ENCODE data around the gene CSTPP1. TPM values are rescaled to one million over a fixed set of nuclear protein-coding genes. Genes with fewer than 3 reads are reported as not detected.
A peak's percentile ranks its signal among the peaks of the same experiment; 100 is the strongest.
"Not testable (repeated sequence)": the region's sequence is repeated elsewhere in the genome, so short reads cannot be mapped to it uniquely, and the experiment has no call there.

The CSTPP1 gene
- total RNA-seq, 3 donors from 2014 or later: 12.9 to 15.0 (median 14.3) TPM

- H3K4me1 Mint-ChIP-seq (ENCODE audit: low read depth): no peaks in the 10 kb centered on the region
- H3K4me3 Mint-ChIP-seq: no peak overlapping the region
- no peaks in the 10 kb centered on the region for H3K27me3 Mint-ChIP-seq (ENCODE audit: low read depth)
- no peaks in the 10 kb centered on the region for H3K9me3 Mint-ChIP-seq
- ATAC-seq (no peak), DNase-seq (no peak)
- H3K36me3 Mint-ChIP-seq (ENCODE audit: insufficient read depth): peaks cover 9% of the 10 kb centered on the region
These were observed 170.3 kb downstream of the CSTPP1 start for GRCh38 chr11:47106798-47107411.

- H3K36me3 Mint-ChIP-seq (ENCODE audit: insufficient read depth): peaks cover 9% of the 10 kb centered on the region
- H3K9me3 Mint-ChIP-seq: no peaks in the 10 kb centered on the region
- H3K27me3 Mint-ChIP-seq (ENCODE audit: low read depth): no peaks in the 10 kb centered on the region
- H3K4me3 Mint-ChIP-seq: no peak overlapping the region
- DNase-seq (no peak), ATAC-seq (no peak)
- H3K4me1 Mint-ChIP-seq (ENCODE audit: low read depth): no peaks in the 10 kb centered on the region
These were observed 171.2 kb downstream of the CSTPP1 start for GRCh38 chr11:47107744-47108143.

DNA sequence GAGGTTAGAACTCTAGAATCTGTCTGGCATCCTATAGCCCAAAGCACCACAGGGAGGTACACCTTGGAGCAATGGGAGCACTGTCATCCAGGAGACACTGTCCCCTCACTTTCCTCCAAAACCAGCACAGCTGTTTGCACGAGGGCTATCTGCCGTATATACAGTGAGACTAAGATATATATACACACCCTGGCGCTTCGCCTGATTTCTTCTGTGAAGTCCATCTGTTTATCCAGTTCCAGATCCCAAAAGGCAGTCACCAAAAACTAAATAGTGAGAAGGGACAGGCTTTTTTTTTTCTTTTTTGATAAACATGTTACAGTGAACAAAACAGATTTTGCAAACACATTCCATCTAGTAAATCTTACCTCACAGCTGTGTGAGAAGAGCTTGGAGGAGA is 171.7 kb downstream of the CSTPP1 start:
- Mint-ChIP-seq H3K9me3 (no peaks in the 10 kb centered on the region), H3K4me3 (no peak overlapping the region), H3K36me3 (ENCODE audit: insufficient read depth) (peaks cover 9% of the 10 kb centered on the region), H3K4me1 (ENCODE audit: low read depth) (no peaks in the 10 kb centered on the region), H3K27me3 (ENCODE audit: low read depth) (no peaks in the 10 kb centered on the region)
- ATAC-seq (no peak), DNase-seq (no peak)

GRCh38 chr11:47109051-47109726 is 172.6 kb downstream of the CSTPP1 start:
- Mint-ChIP-seq H3K36me3 (ENCODE audit: insufficient read depth) (peaks cover 9% of the 10 kb centered on the region), H3K4me3 (no peak overlapping the region), H3K27me3 (ENCODE audit: low read depth) (no peaks in the 10 kb centered on the region), H3K9me3 (no peaks in the 10 kb centered on the region), H3K4me1 (ENCODE audit: low read depth) (no peaks in the 10 kb centered on the region)
- DNase-seq (no peak), ATAC-seq (no peak)

- Mint-ChIP-seq H3K27me3 (ENCODE audit: low read depth) (no peaks in the 10 kb centered on the region), H3K4me1 (ENCODE audit: low read depth) (no peaks in the 10 kb centered on the region), H3K9me3 (no peaks in the 10 kb centered on the region), H3K4me3 (no peak overlapping the region), H3K36me3 (ENCODE audit: insufficient read depth) (peaks cover 7% of the 10 kb centered on the region)
- DNase-seq (no peak), ATAC-seq (no peak)
These were observed 173.2 kb downstream of the CSTPP1 start for GRCh38 chr11:47109727-47110246.

GRCh38 chr11:47111318-47111804 is 174.8 kb downstream of the CSTPP1 start:
- DNase-seq (no peak), ATAC-seq (no peak)
- no peaks in the 10 kb centered on the region for H3K4me1 Mint-ChIP-seq (ENCODE audit: low read depth)
- no peaks in the 10 kb centered on the region for H3K9me3 Mint-ChIP-seq
- peaks cover 7% of the 10 kb centered on the region for H3K36me3 Mint-ChIP-seq (ENCODE audit: insufficient read depth)
- H3K27me3 Mint-ChIP-seq (ENCODE audit: low read depth): no peaks in the 10 kb centered on the region
- no peak overlapping the region for H3K4me3 Mint-ChIP-seq

DNA sequence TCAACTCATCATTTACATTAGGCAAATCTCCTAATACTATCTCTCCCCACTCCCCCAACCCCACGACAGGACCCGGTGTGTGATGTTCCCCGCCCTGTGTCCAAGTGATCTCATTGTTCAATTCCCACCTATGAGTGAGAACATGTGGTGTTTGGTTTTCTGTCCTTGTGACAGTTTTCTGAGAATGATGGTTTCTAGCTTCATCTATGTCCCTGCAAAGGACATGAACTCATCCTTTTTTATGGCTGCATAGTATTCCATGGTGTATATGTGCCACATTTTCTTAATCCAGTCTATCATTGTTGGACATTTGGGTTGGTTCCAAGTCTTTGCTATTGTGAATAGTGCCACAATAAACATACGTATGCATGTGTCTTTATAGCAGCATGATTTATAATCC is 176.4 kb downstream of the CSTPP1 start:
- not testable (repeated sequence) for ATAC-seq; H3K4me1 Mint-ChIP-seq (ENCODE audit: low read depth); DNase-seq; H3K4me3 Mint-ChIP-seq; H3K27me3 Mint-ChIP-seq (ENCODE audit: low read depth); H3K36me3 Mint-ChIP-seq (ENCODE audit: insufficient read depth); H3K9me3 Mint-ChIP-seq

- not testable (repeated sequence) for H3K27me3 Mint-ChIP-seq (ENCODE audit: low read depth); H3K9me3 Mint-ChIP-seq; H3K4me3 Mint-ChIP-seq; H3K36me3 Mint-ChIP-seq (ENCODE audit: insufficient read depth); H3K4me1 Mint-ChIP-seq (ENCODE audit: low read depth)
- peak; percentile 25 to 43 for ATAC-seq
- peak; percentile 39 for DNase-seq
These were observed 182.6 kb downstream of the CSTPP1 start for GRCh38 chr11:47118958-47119688.

- Mint-ChIP-seq H3K4me1 (ENCODE audit: low read depth) (peaks cover 2% of the 10 kb centered on the region), H3K27me3 (ENCODE audit: low read depth) (peaks cover 2% of the 10 kb centered on the region), H3K36me3 (ENCODE audit: insufficient read depth) (no peaks in the 10 kb centered on the region), H3K9me3 (no peaks in the 10 kb centered on the region), H3K4me3 (no peak overlapping the region)
- DNase-seq (no peak), ATAC-seq (no peak)
These were observed 184.5 kb downstream of the CSTPP1 start for GRCh38 chr11:47121056-47121455.

DNA sequence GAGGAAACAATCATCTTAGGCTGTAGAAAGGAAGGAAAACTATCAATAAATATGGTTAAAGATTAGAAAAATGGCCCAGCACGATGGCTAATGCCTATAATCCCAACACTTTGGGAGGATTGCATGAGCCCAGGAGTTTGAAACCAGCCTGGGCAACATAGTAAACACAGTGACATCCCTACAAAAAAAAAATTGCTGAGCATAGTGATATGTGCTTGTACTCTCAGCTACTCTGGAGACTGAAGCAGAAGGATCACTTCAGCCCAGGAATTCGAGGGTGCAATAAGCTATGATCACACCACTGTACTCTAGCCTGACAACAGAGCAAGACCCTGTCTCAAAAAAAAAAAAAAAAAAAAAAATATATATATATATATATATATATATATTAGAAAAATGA is 185.2 kb downstream of the CSTPP1 start:
- Mint-ChIP-seq H3K27me3 (ENCODE audit: low read depth) (peaks cover 2% of the 10 kb centered on the region), H3K4me1 (ENCODE audit: low read depth) (peaks cover 2% of the 10 kb centered on the region), H3K9me3 (no peaks in the 10 kb centered on the region), H3K36me3 (ENCODE audit: insufficient read depth) (no peaks in the 10 kb centered on the region), H3K4me3 (no peak overlapping the region)
- DNase-seq (no peak), ATAC-seq (no peak)

DNA sequence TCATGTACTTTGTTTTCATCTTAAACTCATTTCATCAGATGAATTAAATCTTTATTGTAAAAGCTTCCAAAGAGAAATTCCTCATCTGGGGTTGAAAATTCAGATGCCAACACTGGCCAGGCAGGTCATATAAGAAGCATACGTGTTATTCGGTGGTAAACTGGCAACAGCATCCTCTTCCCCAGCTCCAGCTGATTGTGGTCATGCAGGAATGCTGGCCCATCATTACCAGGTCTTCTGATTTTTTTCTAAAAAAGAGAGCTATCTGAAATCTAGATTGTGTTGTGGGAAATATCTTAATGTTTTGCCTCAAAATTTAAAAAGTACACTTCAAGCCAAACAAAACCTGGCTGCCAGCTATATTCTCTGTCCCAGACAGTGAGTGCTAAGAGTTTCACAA is 186.5 kb downstream of the CSTPP1 start:
- Mint-ChIP-seq H3K4me1 (ENCODE audit: low read depth) (peaks cover 2% of the 10 kb centered on the region), H3K27me3 (ENCODE audit: low read depth) (no peaks in the 10 kb centered on the region), H3K9me3 (no peaks in the 10 kb centered on the region), H3K36me3 (ENCODE audit: insufficient read depth) (no peaks in the 10 kb centered on the region), H3K4me3 (no peak overlapping the region)
- DNase-seq: no peak
- no peak for ATAC-seq

GRCh38 chr11:47124675-47125074 is 188.1 kb downstream of the CSTPP1 start:
- Mint-ChIP-seq H3K9me3 (no peaks in the 10 kb centered on the region), H3K4me3 (no peak overlapping the region), H3K4me1 (ENCODE audit: low read depth) (no peaks in the 10 kb centered on the region), H3K27me3 (ENCODE audit: low read depth) (no peaks in the 10 kb centered on the region), H3K36me3 (ENCODE audit: insufficient read depth) (no peaks in the 10 kb centered on the region)
- DNase-seq: no peak
- no peak for ATAC-seq

GRCh38 chr11:47125083-47125482 is 188.5 kb downstream of the CSTPP1 start:
- no peak for DNase-seq
- Mint-ChIP-seq H3K36me3 (ENCODE audit: insufficient read depth) (no peaks in the 10 kb centered on the region), H3K27me3 (ENCODE audit: low read depth) (no peaks in the 10 kb centered on the region), H3K4me3 (no peak overlapping the region), H3K9me3 (no peaks in the 10 kb centered on the region), H3K4me1 (ENCODE audit: low read depth) (no peaks in the 10 kb centered on the region)
- no peak for ATAC-seq

DNA sequence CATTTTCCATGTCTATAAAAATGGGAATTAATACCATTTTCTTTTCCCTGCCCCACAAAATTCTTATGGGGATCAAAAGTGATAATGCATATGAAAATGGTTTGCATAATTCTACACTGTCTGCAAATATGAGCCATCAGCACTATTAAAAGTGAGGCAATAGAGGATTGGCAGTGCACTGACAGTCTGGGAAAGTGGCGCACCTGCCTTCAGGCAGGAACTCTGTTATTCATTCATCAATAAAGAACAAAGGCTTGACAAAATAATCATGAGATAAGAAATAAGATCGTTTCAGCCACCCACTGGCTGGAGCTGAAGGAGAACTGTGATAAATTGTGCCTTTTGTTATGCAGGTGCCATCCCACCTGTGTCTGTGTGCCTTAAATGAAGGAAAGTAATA is 190.7 kb downstream of the CSTPP1 start:
- Mint-ChIP-seq H3K27me3 (ENCODE audit: low read depth) (no peaks in the 10 kb centered on the region), H3K9me3 (no peaks in the 10 kb centered on the region), H3K4me3 (no peak overlapping the region), H3K4me1 (ENCODE audit: low read depth) (no peaks in the 10 kb centered on the region), H3K36me3 (ENCODE audit: insufficient read depth) (no peaks in the 10 kb centered on the region)
- DNase-seq (no peak), ATAC-seq (no peak)

DNA sequence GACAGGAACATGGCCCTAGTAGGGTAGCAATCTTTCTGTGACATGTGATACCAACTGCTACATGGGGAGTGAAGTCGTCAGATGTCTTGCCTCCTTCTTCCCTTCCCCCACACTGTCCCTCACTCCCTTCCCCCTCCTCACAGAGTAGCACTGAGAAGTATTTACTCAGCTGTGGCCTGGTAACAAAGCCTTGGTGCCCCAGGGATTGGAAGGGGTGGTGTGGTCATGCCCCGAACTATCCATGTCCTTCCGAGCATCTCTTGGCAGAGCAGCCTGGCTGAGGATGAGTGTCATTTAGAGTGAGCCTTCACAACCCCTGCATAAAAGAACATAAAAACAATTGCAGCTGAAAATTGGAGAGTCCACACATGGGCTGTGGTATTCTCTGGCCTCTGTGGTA is 194.0 kb downstream of the CSTPP1 start:
- no peak overlapping the region for H3K4me3 Mint-ChIP-seq
- ATAC-seq (no peak), DNase-seq (no peak)
- H3K9me3 Mint-ChIP-seq: no peaks in the 10 kb centered on the region
- no peaks in the 10 kb centered on the region for H3K4me1 Mint-ChIP-seq (ENCODE audit: low read depth)
- H3K27me3 Mint-ChIP-seq (ENCODE audit: low read depth): no peaks in the 10 kb centered on the region
- H3K36me3 Mint-ChIP-seq (ENCODE audit: insufficient read depth): no peaks in the 10 kb centered on the region

All from activated T-cell treated with anti-CD3 and anti-CD28 coated beads, Interleukin-2, amount 50 U/mL, for 4 hours (primary cell).